Heart right ventricle (tissue), 16 donors: Measurements from ENCODE around the gene PIGW. TPM values are rescaled to one million over a fixed set of nuclear protein-coding genes. Genes with fewer than 3 reads are reported as not detected.

Source experiments
- ATAC-seq, 8 donors: fragments of 200-7000 bp; cut with Tn5 transposase; one replicate each; pipeline ENCODE4 v1.9.1; 2020; ENCODE audit warnings: mild to moderate bottlenecking in 8 of 8, moderate library complexity in 8 of 8, moderate number of reproducible peaks in 1 of 8
- DNase-seq, 2 donors: peaks; one replicate each; pipeline ENCODE4 v3.0.0-alpha.2; 2020
- H3K27ac ChIP-seq, 10 donors: fragments of 200-600 bp; sonication (generic) in 2 of 10; one replicate each; pipeline versions ENCODE4 v1.5.0 to v1.8.0; 2020 to 2022; ENCODE audit warnings: mild to moderate bottlenecking in 3 of 10
- H3K27me3 ChIP-seq, 7 donors: fragments of 200-600 bp; one replicate each; pipeline ENCODE4 v1.8.0; 2021 to 2022; ENCODE audit warnings: mild to moderate bottlenecking in 2 of 7
- H3K36me3 ChIP-seq, 9 donors: fragments of 200-600 bp; sonication (generic) in 1 of 9; one replicate each; pipeline versions ENCODE4 v1.5.0 to v1.8.0; 2020 to 2022; ENCODE audit warnings: mild to moderate bottlenecking in 2 of 9
- H3K4me1 ChIP-seq, 9 donors: fragments of 200-600 bp; sonication (generic) in 1 of 9; one replicate each; pipeline versions ENCODE4 v1.5.0 to v1.8.0; 2020 to 2022; ENCODE audit warnings: mild to moderate bottlenecking in 4 of 9
- H3K4me3 ChIP-seq, 10 donors: fragments of 200-600 bp; sonication (generic) in 2 of 10; one replicate each; pipeline versions ENCODE4 v1.5.0 to v1.8.0; 2020 to 2022; ENCODE audit warnings: mild to moderate bottlenecking in 7 of 10, moderate library complexity in 2 of 10
- H3K9me3 ChIP-seq, 11 donors: fragments of 200-600 bp in 10 of 11; sonication (generic) in 2 of 11; one replicate each; pipeline versions ENCODE4 v1.5.0 to v1.8.0; 2013 to 2022; ENCODE audit warnings: mild to moderate bottlenecking in 2 of 11, control low read depth in 1 of 11, moderate library complexity in 1 of 11
- CTCF ChIP-seq, 9 donors: fragments of 200-600 bp; sonication (generic) in 2 of 9; IDR thresholded peaks; one replicate each; pipeline versions ENCODE4 v1.5.0 to v1.8.0; 2021 to 2022; ENCODE audit warnings: antibody characterized with exemption in 9 of 9, mild to moderate bottlenecking in 5 of 9, moderate library complexity in 1 of 9
- WGBS, 2 donors: extraction: QIAGEN DNeasy Blood & Tissue Kit; methylation state at CpG; one replicate each; pipeline ENCODE4 v1.1.7; 2013; ENCODE audit warnings: inconsistent platforms in 1 of 2; 5-methylcytosine and 5-hydroxymethylcytosine counted together
- intact Hi-C, 10 donors: fragments of 100-400 bp; cut with DNase I; formaldehyde crosslinking; loops; one replicate each; pipeline versions ENCODE4 v1.11.1 to v1.14.2; 2022
- polyA plus RNA-seq, 2 donors: library from polyadenylated mRNA; stranded (reverse); fragments of 200-250 nt; gene quantifications; one replicate each; pipeline ENCODE4 v1.2.3, GENCODE V29; 2013
- total RNA-seq, 10 donors: library from RNA; stranded (reverse); fragmentation: NEBNext Ultra II Directional in 3 of 10; extraction: Animal tissue kit (Norgen Biotek cat#: 25700) in 3 of 10; gene quantifications; one replicate each; pipeline versions ENCODE4 v1.2.1 to v1.2.4, GENCODE V29; 2021 to 2023
- donor health status: Arrhythmogenic right ventricular cardiomyopathy.
- donor health status: ischemic (EF 13 %, LVEDD 7.1; RV severe dilation, severe dysfunction).
- donor health status: healthy with polysubstance abuse.
- donor health status: DM: no; HTN: yes; CAD: no.
- donor health status: DM: no; HTN: no; CAD: no.
- donor health status: ischemic (EF 25% LVEDD 6.9; RV normal size, moderate dysfunction).
- donor health status: ischemic (EF 25% LVEDD 5.7; RV mildly dilated, moderate dysfunction).
- donor health status: healthy.
- donor health status: DM: yes; HTN: yes; CAD: no.
- donor health status: Ischemic cardiomyopathy.
- donor health status: ischemic (EF 35%, LVEDD 5.7; RV mildly dilated, moderate dysfunction).
- donor health status: nonischemic (EF 11% LVEDD 7.7; RV severe dilation, severe dysfunction).
- donor health status: DM: yes; HTN: yes; CAD: no.
- donor health status: PGD.
- donor health status: ischemic (EF 29% LVEDD 5.4; RV normal size, mild dysfunction).
- donor health status: nonischemic (EF 23%, LVEDD 6.1; RV moderate dilation, normal function).

The PIGW gene
- total and polyA plus RNA-seq, 12 donors: 2.5 to 10.2 (median 6.2) TPM

DNA sequence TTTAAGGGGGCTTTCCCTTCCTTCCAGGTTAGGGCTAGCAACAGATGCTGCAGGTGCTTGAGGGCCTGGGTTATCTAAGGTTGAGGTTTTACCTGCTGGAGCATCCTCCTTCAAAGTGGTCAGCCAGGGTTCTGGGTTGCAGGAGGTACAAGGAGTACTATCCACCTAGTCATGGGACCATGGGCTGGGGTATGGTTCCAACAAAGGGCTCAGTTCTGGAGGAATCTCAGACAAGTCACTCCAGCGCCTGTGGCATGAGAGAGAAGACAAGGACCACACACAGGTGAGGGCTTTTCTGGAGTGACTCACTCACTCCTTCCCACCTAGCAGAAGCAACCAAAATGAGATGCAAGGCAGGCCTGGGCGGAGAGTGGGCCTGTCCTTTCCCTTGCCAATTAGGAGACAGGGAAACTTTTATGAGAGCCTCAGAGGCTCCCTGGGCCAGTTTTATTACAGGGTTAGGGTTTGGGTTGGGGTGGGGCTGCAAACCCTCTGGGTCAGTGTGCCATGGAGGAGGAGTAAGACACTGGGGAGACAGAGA lies 2.3 kb upstream of the PIGW start:
- H3K4me1 ChIP-seq: peaks cover 0 to 24% (median 15%) of the 10 kb centered on the region in 9 donors
- H3K27ac ChIP-seq: no peak overlapping the region
- DNase-seq: no peak
- 97 to 98% methylated on average over 2 of the region's 2 CpGs for WGBS, 2 donors
- ATAC-seq: no peak
- H3K36me3 ChIP-seq: peaks cover 0 to 67% (median 12%) of the 10 kb centered on the region in 9 donors
- no peak overlapping the region for H3K4me3 ChIP-seq
- no peaks in the 10 kb centered on the region for H3K27me3 ChIP-seq
- H3K9me3 ChIP-seq: no peaks in the 10 kb centered on the region
- intact Hi-C loops: loop anchor here in 3 of 10 donors (5.0 to 10.0 kb wide), 3 partner anchors 48 to 62 kb away; partner anchors contain the start of genes DHRS11 (in 2 of the 3) and ZNHIT3 (in 1 of the 3)
- no peak for TF ChIP-seq CTCF (IDR thresholded peaks at IDR 0.05)

DNA sequence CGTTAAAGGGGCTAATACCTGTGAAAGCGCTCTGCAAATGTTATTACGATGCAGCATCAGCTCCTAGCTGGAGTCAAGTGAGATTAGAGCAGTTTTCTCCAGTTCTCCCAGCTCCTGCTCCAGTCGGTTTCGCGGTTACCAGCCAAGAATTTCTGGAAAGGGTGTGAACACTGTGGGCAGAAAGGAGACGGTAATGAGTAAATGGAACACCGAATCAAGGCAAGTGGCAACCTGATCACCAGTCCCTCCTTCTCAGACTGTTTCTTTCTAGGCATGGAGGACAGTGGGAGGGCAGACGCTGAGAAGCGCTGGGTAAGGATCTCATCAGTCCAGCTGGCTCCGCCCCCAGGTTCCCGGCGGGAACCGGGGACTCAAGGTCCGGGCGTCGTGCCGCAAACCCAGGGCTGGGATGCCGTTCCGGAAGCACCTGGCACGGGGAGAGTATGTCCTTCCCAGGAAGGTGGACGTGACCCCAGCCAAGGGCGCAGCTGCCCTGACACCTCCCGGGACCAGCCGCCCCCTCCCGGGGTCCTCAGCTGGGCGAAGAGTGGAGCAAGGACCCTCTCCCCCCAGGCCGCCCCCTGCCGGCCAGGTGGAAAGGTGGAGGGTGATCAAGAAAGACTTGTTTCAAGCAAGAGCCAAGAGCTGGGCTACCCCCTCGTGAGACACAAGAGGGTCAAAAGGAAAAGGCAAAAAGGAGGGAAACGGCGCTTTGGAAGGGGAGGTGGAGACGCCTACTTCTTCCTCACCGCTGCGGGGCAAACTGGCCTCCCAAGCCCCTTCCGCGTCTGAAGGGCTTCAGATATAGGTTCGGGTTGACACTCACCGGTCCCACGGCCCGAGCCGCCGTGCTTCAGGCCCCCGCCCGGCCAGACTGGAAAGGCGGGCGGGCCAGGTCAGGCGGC lies 600 bp upstream of the PIGW start:
- ATAC-seq (peak; percentile 24 to 63 (median 54)), DNase-seq (peak; percentile 52 to 67)
- intact Hi-C loops: loop anchor here in 4 of 10 donors (2.0 to 10.0 kb wide), 4 partner anchors 49 to 61 kb away; partner anchors contain the start of genes DHRS11 (in 2 of the 4) and ZNHIT3 (in 1 of the 4)
- H3K27me3 ChIP-seq: no peaks in the 10 kb centered on the region
- peak overlapping the region; percentile 86 to 99 (median 96) for H3K27ac ChIP-seq
- 7% methylated on average over 48 of the region's 48 CpGs for WGBS, 2 donors
- no peaks in the 10 kb centered on the region for H3K9me3 ChIP-seq
- H3K36me3 ChIP-seq: peaks cover 0 to 67% (median 9%) of the 10 kb centered on the region in 9 donors
- peaks cover 0 to 24% (median 15%) of the 10 kb centered on the region in 9 donors for H3K4me1 ChIP-seq
- peak in 8 of 9 donors; percentile 11 to 61 (median 55) for TF ChIP-seq CTCF (IDR thresholded peaks at IDR 0.05)
- peak overlapping the region; percentile 55 to 89 (median 78) for H3K4me3 ChIP-seq

DNA sequence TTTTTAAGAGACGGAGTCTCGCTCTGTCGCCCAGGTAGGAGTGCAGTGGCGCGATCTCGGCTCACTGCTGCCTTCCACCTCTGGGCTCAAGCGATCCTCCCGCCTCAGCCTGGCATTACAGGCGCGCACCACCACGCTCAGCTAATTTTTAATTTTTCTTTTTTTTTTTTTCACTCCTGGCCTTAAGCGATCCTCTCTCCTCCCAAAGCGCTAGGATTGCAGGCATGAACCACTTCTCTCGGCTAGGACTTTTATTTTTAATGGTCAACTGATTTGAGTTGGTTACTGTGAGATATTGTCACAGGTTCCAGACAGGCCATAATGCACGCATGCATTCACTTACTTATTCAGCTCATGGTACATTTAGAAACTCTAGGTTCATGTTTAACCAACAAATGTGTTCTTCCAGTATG lies 888 bp downstream of the PIGW start:
- WGBS, 2 donors: 9 to 10% methylated on average over 15 of the region's 15 CpGs

More for the DNA sequence above, 888 bp downstream of the PIGW start:
- intact Hi-C loops: loop anchor here in 3 of 10 donors (2.0 to 10.0 kb wide), 3 partner anchors 51 to 59 kb away; partner anchors contain the start of genes DHRS11 (in 1 of the 3) and ZNHIT3 (in 1 of the 3)
- TF ChIP-seq CTCF (IDR thresholded peaks at IDR 0.05): peak in 2 of 9 donors; percentile 7 to 12
- ATAC-seq (peak in 3 of 8 donors; percentile 12 to 29 (median 28)), DNase-seq (no peak)
- Histone ChIP-seq H3K4me3 (peak overlapping the region; percentile 55 to 89 (median 78)), H3K4me1 (peaks cover 0 to 24% (median 15%) of the 10 kb centered on the region in 9 donors), H3K9me3 (no peaks in the 10 kb centered on the region), H3K36me3 (peaks cover 0 to 65% (median 9%) of the 10 kb centered on the region in 9 donors), H3K27me3 (no peaks in the 10 kb centered on the region), H3K27ac (peak overlapping the region; percentile 86 to 99 (median 96))
